Transverse colon (tissue), 3 donors: Measurements from ENCODE around the gene INO80.

Experiments used
- CTCF ChIP-seq, 5 experiments: fragments of 200-600 bp in 3 of 5; fragments of 450-650 bp in 2 of 5; sonication (generic) in 3 of 5; IDR thresholded peaks; 1 replicate in 2 of 5; 2 replicates in 3 of 5; pipeline ENCODE4 v1.5.1; 2016 to 2017; ENCODE audit warnings: antibody characterized with exemption in 5 of 5, inconsistent platforms in 3 of 5, mild to moderate bottlenecking in 2 of 5, moderate library complexity in 1 of 5
- EP300 ChIP-seq: sonication (generic); formaldehyde crosslinking; IDR thresholded peaks from one replicate; pipeline ENCODE4 v1.6.1; 2017; ENCODE audit warnings: antibody characterized with exemption, low read depth

DNA sequence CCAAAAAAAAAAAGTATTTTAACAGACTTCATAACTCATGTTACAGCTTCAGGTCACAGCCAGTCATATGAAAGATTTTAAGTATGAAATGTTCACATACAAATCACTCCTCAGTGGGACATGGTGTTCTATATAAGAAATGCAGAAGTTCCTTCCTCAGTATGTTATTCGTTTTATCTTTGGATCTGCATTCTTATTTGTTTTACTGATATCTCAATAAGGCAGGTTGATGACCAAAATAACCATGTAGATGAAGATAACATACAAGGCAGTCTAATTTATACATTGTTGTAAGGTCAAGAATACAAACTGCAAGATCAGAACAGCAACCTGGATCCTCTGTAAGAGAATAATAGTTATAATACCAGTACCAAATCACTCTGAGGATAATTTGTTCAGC lies 87.2 kb downstream of the INO80 start:
- no peak for TF ChIP-seq CTCF (IDR thresholded peaks at IDR 0.05)
- TF ChIP-seq EP300: no peak
